ENCODE results near the gene CKAP2L.

DNA sequence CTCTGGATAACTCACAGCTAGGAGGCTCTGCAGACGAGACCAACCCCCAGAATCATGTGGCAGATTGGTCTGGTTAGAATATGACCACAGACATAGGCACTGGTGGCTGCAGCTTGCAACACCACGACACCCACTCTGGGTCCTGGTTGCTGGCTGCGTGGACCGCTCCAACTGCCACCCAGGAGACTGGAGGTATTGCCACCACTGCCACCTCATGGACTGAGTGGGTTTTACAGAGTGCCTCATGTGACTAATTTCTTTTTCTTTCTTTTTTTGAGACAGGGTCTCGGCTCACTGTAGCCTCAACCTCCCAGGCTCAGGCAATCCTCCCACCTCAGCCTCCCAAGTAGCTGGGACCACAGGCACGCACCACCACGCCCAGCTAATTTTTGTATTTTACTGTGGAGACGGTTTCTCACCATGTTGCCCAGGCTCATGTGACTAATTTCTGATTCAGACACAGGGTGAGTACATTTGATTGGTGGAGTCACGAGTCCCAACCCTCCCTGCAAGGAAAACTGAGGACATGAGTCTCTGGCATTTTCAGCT, 73.5 kb downstream of the CKAP2L start:
- TF ChIP-seq POLR2AphosphoS5 (IDR thresholded peaks at IDR 0.05; ENCODE audit: low read depth, low read length): no peak
- no peak for TF ChIP-seq POLR2A (IDR thresholded peaks at IDR 0.05; ENCODE audit: low read depth, low read length)

All from GM12892 (cell line).